Esophagus squamous epithelium (tissue), 4 donors: ENCODE data around the gene CAMK1D.

ENCODE experiments used
- POLR2A ChIP-seq, 4 donors: fragments of 450-650 bp; IDR thresholded peaks; one replicate each; pipeline ENCODE4 v1.6.1; 2017; ENCODE audit warnings: antibody characterized with exemption in 4 of 4, mild to moderate bottlenecking in 4 of 4, moderate library complexity in 3 of 4
- TF ChIP-seq, protein P1 (sequence below), 6 experiments: fragments of 450-650 bp in 4 of 6; fragments of 200-600 bp in 2 of 6; sonication (generic) in 2 of 6; IDR thresholded peaks; one replicate each; pipeline ENCODE4 v1.5.1; 2016 to 2019; ENCODE audit warnings: antibody characterized with exemption in 6 of 6, mild to moderate bottlenecking in 4 of 6, moderate library complexity in 4 of 6

DNA sequence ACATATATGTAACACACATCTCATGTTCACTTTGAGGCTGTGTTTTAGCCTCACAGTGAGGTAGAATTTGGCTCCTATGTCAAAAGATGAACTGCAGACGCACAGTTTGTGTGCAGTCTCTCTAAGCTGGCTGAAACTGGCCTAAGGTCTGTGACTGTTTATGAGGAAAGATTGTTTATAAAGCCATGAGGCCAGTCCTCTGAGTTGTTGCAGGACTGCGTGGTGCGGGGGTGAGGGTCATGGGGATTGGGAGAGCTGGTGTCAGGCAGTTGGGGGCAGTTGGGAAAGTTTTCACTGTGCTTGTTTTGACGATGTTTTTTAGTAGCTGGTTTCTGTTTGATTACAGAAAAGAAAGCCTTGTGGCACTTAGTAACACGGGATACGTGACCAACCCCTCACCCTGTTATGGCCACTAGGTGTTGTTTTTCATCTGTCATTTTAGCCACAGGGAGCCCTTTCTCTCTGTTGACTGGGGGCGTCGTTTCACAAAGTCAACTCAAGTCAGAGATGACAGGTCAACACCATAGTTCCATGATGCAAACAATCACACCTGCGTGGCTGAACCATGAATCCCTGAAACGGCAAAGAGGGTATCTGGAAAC, 341.3 kb downstream of the CAMK1D start:
- TF ChIP-seq, protein P1, sequence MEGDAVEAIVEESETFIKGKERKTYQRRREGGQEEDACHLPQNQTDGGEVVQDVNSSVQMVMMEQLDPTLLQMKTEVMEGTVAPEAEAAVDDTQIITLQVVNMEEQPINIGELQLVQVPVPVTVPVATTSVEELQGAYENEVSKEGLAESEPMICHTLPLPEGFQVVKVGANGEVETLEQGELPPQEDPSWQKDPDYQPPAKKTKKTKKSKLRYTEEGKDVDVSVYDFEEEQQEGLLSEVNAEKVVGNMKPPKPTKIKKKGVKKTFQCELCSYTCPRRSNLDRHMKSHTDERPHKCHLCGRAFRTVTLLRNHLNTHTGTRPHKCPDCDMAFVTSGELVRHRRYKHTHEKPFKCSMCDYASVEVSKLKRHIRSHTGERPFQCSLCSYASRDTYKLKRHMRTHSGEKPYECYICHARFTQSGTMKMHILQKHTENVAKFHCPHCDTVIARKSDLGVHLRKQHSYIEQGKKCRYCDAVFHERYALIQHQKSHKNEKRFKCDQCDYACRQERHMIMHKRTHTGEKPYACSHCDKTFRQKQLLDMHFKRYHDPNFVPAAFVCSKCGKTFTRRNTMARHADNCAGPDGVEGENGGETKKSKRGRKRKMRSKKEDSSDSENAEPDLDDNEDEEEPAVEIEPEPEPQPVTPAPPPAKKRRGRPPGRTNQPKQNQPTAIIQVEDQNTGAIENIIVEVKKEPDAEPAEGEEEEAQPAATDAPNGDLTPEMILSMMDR (IDR thresholded peaks at IDR 0.05), result no peak
- no peak for TF ChIP-seq POLR2A (IDR thresholded peaks at IDR 0.05)
